SK-N-SH treated with all-trans-retinoic acid at 6 μM for 48 hours (cell line): Measurements from ENCODE around the gene SYCE1L.

Source experiments
- BACH2 ChIP-seq: fragments of 250-450 bp; sonication (Bioruptor Pico); IDR thresholded peaks from 2 replicates; pipeline ENCODE4 v1.9.0; 2021; ENCODE audit warnings: mild to moderate bottlenecking, borderline replicate concordance
- CREB5 ChIP-seq: fragments of 250-450 bp; sonication (Bioruptor Pico); IDR thresholded peaks from 2 replicates; pipeline ENCODE4 v1.5.1; 2020; ENCODE audit warnings: low read depth, mild to moderate bottlenecking, moderate library complexity

DNA sequence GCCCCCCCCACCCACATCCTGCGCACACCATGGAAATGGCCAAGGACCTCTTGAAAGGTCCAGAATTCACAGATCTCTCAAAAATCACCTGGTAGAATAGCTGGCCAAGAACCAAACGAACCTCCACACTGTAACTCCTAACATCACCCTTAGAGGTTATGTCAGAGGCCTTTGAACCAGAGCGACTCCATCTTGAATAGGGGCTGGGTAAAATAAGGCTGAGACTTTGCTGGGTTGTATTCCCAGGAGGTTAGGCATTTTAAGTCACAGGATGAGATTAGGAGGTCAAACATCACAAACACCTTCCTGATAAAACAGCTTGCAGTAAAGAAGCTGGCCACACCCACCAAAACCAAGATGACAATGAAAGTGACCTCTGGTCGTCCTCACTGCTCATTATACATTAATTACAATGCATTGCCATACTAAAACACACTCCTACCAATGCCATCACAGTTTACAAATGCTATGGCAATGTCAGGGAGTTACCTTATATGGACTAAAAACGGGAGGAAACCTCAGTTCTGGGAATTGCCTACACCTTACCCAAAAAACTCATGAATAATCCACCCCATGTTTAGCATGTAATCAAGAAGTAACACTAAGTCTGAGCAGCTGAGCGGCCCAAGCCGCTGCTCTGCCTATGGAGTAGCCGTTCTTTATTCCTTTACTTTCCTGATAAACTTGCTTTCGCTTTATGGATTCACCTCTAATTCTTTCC lies 34.8 kb downstream of the SYCE1L start:
- TF ChIP-seq CREB5 (CRISPR knock-in tag) (no peak), BACH2 (CRISPR knock-in tag) (no peak)
